GM18873 (cell line): ENCODE data around the gene NADK.

Source experiments
- ATAC-seq: cut with Tn5 transposase; IDR thresholded peaks from one replicate; pipeline ENCODE4 v1.9.1; 2021; ENCODE audit warnings: mild to moderate bottlenecking, moderate library complexity, moderate number of reproducible peaks; ENCODE audit not compliant: unreplicated experiment, low FRiP score

NADK gene

DNA sequence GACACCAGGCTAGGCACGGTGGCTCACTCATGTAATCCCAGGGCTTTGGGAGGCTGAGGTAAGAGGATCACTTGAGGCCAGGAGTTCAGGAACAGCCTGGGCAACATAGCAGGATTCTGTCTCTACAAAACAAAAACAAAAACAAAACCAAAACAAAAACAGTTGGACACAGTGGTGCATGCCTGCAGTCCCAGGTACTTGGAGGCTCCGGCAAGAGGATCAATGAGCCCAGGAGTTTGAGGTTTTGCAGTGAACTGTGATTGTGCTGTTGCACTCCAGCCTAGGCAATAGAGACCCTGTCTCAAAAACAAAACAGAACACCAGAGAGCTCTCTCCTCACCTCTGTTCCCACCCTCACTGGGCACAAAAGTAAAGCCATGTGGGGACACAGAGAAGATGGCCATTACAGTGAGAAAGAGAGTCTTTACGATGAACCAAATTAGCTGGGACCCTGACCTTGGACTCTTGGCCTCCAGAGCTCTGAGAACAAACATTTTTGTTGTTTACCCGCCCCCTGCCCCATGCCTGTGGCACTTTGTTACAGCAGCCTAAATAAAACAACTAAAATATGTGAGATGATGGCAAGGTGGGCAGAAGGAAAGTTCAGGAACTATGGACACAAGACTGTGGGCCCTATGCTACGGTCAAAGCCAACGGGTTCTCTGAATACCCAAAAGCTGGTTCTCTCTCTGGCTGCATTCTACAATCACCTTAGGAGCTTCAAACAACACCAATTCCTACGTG lies 9.8 kb downstream of the NADK start:
- no peak for ATAC-seq

- ATAC-seq = no peak
Observed at GRCh38 chr1:1764876-1765470, 13.3 kb downstream of the NADK start.

- ATAC-seq = no peak
Observed at GRCh38 chr1:1763657-1764621, 14.3 kb downstream of the NADK start.

DNA sequence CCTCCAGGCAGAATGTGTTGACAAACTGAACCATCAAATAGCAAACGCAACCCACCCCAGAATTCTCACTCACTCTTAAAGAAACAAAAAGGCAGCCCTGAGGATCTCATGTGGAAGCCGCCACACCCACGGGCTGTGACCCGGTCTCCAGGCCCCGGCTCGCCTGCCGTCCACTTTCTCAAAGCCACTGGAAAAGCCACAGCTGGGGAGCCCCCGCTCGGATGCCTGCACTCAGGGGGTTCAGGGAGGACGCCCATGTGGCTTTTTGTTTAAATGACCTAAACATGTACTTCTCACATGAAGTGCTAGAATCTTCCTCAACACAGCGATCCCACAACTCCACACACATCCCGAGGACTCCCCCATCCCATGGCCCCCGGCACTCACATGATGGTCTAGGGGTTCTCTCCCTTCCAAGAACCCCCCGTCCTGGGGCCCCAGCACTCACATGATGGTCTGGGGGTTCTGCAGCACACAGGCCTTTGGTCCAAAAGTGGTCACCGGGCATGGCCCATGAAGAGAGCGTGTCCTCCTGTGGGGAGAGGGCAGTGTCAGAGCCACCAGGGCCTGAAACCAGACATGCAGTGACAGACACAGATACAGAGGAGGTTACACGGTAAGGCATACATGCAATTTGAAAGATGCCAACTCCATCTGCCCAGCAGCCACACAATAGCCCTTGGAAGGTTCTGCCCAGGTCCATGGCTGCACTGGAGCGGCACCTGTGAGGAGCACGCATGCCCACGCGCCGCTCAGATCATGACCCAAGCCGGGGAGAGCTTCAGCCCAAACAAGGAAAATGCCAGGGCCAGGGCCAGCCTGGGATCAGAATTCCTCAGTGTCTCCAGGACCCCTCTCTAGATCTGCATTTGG lies 16.5 kb downstream of the NADK start:
- ATAC-seq = no peak

DNA sequence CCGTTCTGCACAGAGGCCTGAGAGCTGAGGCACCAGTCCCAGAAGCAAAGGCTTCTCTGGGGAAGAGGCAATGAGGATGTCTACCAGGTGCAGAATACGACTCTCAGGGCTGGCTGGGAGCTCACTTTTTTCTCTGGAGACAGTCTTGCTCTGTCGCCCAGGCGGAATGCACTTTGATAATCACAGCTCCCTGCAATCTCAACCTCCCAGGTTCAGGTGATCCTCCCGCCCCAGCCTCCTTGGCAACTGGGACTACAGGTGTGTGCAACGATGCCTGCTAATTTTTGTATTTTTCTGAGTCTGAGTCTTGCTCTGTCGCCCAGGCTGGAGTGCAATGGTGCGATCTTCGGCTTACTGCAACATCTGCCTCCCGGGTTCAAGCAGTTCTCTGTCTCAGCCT lies 17.6 kb downstream of the NADK start:
- no peak for ATAC-seq

DNA sequence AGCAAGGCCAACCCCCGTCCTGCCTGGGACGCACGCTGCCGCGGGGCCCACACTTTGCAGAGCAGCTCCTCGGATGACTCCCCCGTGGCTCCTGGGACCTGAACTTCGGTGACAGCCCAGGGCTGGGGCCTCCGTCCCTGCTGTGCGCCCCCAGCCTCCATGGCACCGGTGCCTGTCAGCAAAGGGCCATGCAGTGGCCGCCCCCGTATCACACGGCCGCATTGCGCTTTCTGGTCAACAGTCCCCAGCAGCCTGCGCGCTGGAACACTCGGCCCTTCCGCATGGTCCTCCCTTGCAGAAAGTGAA lies 18.0 kb downstream of the NADK start:
- ATAC-seq = no peak

DNA sequence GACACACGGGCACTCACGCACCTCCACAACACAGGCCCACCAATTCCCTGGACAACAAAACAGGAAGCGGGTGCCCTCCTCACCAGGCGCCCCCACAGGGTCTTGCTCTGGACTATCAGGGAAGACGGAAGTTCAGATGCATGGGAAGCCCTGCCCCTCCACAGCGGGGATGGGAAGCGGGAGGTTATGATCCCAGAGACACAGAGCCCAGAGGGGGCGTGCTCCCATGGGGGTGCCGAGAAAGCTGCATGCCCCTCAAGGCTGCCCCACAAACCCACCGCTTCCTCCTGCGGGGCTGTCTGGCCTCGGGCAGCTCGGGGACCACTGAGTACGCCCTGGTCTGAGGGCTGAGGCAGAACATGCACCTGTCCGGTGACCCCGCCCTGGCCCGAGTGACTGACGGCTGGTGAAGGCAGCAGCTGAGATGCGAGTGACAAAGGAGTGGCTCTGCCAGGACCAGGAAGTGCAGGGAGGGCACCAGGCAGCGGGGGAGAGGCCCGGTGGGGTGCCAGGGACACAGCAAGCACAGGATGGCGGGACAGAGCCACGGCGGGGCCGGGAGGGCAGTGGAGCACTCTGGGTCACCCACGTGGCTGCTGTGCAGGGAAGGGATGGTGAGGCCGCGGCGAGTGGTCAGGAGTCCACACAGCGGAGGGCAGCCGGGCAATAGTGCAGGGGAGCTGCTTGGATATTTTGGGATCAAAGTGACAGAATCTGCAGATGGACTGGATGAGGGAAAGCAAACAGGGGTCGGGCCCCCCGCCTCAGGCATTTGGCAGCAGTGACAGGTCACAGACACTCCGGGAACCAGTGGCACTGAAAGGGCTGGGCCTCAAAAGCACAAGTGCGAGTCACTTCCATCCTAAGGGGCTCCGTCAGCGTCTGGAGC lies 18.6 kb downstream of the NADK start:
- no peak for ATAC-seq

DNA sequence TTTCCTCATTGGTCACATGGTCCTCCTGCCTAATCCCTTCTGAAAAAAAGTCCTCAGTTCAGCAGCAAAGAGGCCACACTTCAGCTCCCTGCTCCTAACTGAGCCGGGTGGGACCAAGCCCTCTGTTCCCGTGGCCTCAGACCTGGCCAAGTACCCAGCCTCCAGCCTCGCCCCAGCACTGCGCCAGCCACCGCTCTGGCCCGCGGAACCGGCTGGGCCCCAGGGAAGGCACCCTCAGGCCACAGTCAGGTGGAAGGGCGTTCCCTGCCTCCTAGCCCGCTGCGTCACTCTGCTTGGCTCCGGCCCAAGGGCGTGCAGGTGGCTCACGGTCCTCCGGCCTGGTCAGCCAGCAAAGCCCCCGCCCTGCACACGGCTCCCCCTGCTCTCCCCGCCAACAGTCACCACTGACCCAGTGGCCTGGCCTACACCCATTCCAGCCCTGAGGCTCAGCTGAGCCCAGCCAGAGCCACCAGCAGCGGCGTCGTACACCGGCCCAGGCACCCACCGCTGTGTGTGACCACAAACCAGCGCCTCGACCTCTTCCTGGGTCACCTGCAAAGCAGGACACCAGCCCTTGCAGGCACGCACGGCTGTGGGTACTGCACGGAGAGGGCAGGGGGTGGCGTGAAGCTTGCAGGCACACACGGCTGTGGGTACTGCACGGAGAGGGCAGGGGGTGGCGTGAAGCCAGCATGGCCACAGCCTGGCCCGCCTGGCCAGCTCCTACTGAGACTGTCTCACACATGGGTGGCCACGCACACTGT lies 19.4 kb downstream of the NADK start:
- no peak for ATAC-seq

- ATAC-seq = no peak
Observed at GRCh38 chr1:1758059-1758621, 20.1 kb downstream of the NADK start.

- no peak for ATAC-seq
Observed at GRCh38 chr1:1757422-1758058, 20.7 kb downstream of the NADK start.

DNA sequence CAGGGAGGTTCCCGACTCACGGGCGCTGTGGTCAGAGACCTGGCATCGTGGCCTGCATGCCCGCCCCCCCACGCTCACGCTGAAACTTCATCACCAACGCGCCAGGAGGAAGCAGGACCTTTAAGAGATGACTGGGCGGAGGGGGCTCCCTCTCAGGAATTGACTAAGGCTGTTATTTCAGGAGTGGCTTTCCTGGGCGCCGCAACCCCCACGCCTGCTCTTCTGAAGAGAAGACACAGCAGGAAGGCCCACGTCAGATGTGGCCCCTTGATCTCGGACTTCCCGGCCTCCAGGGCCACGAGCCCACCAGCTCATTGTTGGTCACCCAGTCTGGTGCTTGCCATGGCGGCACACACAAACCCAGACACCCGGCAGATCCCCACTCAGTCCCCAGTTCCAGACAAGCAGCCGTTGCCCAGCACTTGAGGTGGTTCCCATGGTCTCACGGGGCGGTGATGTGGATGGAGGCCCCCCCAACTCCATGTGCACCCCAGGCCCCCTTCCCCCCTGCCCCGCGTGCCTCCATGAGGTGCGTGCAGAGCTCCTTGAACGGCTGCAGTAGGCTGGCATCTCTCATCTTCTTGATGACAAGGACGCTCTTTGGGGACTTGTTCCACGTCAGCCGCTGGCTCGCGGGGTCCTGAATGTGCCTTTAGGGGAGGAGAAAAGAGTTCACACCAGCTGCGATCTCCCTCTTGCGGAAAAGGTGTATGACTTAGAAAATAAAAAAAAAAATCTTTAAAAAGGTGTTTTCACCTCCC lies 21.4 kb downstream of the NADK start:
- no peak for ATAC-seq

GRCh38 chr1:1755852-1756251 lies 22.4 kb downstream of the NADK start:
- ATAC-seq = no peak

DNA sequence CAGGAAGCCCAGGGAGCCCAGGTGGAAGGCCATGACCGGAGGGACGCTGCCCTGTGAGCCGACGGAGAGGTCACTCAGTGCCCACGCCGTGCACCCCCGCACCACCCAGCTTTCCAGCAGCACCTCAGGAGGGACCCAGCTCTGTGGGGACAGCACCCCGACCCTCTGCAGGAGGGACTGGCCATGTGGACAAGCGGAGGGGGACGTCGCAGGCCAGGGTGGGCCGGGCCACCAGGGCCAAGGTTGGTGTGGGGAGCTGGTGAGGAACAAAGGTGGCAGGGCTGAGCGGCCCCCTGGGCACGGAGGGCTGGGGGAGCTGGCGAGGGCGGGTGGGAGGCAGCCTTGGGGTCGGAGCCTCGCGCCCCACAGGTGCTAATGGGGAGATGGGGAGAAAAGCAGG lies 22.8 kb downstream of the NADK start:
- no peak for ATAC-seq

DNA sequence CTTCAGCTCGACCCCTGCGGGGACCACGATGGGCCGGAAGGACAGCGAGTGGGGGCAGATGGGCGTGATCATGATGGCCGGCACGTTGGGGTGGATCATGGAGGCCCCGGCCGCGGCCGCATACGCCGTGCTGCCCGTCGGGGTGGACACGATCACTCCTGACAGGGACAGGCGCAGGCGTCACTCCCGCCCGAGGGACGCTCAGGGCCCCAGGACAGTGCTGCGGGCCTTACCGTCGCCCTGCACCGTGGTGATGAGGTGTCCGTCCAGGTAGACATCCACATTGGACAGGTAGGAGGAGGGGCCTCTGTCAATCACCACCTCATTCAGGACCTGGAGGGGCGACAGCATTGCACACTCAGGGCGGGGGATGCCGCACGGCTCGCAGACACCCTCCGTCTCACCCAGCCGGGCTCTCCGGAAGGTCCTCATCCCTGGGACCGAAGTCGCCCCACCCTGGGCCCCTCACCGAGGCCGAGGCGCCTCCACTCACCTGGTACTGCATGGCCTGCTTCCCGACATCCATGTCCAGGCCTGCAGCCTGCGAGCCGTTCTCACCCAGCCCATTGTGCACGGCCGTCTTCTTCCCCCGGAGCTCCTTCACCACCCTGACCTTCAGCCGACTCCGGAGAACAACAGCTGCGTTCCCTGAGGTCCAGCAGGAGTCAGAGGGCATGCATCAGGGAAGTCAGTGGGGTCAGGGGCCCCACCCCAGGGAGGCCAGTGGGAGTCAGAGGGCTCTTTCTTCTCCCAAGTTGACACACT lies 24.0 kb downstream of the NADK start:
- no peak for ATAC-seq

- no peak for ATAC-seq
Observed at GRCh38 chr1:1753607-1754005, 24.7 kb downstream of the NADK start.
